GM18858 (cell line): ENCODE data around the gene TMPRSS3.

ENCODE experiments used
- ATAC-seq: cut with Tn5 transposase; IDR thresholded peaks from one replicate; pipeline ENCODE4 v1.9.1; 2021; ENCODE audit not compliant: unreplicated experiment

Gene TMPRSS3

DNA sequence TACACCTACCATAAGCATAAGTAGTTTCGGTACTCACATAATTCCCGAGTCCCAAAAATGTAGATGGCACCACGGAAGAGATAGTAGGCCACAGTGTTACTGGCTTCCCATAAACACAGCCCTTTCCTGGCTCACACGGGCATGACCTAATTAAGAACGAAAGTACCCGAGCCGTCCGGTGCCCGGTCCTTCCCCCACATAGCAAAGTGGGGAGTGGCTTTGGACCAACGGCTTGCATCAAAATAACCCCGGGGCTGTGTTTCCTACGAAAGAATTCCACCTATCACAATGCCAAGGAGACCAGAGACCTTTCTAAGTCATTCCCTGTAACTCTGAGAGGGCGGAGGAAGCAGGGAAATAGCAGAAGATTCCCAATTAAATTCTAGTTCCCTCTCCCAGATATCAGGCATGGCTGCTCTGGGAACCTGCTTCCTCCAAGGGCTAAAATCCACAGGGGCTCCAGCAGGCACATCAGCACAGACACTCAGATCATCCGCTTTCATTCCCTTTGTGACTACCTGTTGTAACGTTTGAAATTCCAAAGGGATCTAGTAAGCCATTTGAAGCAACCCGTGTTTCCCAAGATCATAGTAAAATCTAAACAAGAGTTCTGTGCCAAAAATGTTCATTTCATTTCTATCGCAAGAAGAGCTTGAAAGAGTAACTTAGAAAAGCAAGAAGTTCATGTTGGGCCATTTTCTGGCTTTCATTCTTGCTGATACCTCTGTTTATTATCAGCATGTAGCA, at the start of gene TMPRSS3:
Gene TMPRSS3 (minus strand): TSS at position 148 of the 747 bp plus-strand sequence. CDS start 635 bp downstream, outside the sequence.
- ATAC-seq, result no peak

- ATAC-seq, result no peak
Measured at GRCh38 chr21:42445311-42445710, 49.5 kb upstream of the TMPRSS3 start.

- ATAC-seq, result no peak
Measured at GRCh38 chr21:42444745-42445059, 48.9 kb upstream of the TMPRSS3 start.

DNA sequence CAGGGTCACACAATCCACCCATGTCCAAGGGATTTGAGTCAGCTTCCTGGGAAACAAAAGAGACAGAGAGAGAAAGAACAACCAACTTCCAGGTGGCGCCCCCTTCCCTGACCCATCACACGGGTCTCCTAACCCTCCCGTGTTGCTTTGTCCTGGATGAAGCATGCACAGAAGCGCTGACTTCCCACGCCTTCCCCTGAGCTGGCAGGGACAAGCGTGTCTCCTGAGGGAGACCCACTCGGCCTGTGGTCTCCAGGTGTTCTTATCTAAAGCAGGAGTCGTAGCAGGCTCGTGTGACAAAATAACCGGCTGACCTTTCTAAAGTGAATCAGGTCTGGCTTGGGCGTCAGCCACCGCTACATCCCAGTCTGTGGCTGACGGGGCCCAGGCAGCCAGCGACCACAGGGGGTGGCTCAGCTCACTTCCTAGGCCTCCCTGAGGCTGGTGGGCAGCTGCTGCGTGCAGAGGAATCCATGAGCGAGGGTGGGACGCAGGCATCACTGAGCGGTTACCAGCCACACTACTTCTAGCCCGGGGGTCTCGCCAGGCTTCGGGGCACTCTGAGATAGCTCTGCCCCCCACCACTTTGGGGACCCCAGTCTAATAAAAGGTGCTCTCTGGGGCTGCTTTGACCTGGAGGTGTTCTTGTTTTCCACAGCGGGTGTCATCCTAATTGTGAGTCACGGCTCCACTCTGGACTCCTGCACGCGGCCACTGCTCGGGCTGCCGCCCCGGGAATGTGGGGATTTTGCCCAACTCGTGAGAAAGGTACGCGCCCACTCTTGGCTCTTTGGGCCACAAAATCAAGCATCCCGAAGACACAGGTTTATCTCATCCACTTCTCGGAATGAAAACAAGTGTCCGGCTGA, 48.3 kb upstream of the TMPRSS3 start:
- no peak for ATAC-seq

- no peak for ATAC-seq
Measured at GRCh38 chr21:42443181-42443785, 47.4 kb upstream of the TMPRSS3 start.

DNA sequence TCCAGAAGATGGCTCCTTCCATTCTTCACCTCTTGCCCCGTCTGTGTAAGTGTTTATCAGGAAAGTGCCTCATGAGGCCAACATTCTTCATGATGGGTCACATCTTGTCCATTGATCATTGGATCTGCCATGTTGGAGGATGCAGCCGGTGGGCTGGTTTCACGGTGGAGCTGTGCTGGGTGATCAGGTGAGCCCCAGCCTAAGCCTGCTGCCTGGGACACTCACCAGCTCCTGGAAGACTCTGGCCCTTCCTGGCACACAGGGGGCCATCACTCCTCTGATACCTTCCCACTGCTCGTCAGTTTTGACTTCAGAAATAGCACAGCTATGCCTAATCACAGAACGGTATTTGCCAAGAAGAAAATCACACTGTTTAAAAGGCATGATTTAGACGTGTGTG, 46.1 kb upstream of the TMPRSS3 start:
- ATAC-seq, result no peak

DNA sequence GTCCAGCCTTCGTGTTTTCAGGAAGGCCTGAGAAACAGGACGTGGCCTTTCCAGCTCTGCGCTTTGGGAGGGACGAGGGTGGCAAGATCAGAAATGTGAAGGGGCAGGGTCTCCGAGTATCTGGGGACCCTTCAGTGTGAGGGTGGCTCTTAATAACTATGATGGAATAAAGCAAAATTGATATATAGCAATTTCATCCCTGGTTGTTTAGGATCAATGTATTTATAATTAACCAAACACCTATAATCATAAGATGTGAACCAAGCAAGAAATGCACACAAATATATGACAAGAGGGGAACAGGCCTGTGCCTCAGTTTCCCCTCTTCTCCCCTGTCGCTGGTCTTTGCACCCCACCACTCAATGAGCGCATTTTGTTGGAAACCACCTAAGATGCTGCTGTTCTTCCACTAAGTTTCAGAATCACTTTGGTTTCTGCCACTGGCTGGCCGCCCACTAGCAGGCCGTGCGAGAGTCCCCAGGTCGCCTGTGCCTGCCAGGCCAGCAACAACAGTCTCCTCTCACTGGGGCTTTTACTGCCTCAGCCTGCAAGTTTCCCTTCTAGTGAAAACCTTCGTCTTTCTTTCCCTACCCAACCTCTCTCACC, 44.4 kb upstream of the TMPRSS3 start:
- peak; percentile 51 for ATAC-seq

- no peak for ATAC-seq
Measured at GRCh38 chr21:42439284-42440186, 43.7 kb upstream of the TMPRSS3 start.

DNA sequence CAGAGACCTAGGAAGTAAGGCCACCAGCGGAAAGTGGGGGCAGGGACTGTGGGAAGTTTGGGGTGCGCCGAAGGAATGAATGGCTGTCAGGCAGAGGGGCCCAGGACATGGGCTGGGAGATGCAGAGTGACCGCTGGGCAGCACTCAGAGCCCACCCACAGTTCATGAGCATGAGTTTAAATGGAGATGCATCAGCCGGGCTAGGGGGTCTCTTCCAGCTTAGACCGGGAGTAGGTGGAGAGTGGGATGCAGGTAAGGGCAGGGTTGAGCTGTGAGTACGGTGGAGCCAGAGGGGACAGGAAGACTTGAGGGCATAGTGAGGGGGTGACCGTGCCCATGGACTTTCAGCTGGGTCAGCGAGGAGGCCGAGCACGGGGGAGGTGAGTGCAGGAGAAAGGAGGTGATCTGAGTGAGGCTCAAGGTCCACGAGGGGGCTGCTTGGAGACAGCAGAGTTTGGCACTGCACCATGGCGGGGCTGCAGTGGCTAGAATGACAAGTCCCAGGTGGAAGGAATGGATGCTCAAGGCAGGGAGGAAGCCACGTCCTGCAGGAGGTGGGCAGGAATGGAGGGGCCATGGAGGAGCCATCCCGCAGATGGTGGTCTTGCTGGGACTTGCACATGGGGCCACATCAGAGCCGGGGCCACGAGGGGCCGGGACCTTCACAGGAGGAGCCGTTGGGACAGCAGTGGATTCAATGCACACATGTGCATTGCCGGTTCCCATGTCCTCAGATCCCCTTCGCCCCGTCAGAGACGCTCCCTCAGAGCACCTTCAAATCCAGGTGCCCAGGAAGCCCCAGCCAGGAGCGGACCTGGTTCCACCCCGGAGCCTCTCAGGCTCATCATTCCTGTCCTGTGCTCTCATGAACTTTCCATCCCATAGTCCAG, 42.7 kb upstream of the TMPRSS3 start:
- no peak for ATAC-seq

DNA sequence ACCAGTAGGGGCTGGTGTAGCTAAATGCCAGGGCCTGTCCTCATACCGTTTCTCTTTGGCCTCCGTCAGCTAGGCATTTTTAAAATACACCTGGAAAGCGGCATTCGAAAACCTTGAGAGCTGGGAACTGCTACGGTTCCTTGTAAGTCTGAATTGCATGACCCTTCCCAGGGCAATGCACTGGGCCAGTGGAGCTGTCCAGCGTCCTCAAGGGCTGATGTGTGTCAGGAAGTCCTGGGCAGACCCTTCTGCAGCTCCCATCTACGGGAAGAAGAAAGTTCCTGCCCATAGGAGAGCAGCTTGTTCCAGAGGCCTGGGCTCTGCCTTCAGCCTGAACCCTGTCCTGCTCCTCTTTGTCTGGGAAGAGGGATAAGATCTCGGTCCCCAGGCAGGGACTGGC, 41.9 kb upstream of the TMPRSS3 start:
- ATAC-seq, result no peak

DNA sequence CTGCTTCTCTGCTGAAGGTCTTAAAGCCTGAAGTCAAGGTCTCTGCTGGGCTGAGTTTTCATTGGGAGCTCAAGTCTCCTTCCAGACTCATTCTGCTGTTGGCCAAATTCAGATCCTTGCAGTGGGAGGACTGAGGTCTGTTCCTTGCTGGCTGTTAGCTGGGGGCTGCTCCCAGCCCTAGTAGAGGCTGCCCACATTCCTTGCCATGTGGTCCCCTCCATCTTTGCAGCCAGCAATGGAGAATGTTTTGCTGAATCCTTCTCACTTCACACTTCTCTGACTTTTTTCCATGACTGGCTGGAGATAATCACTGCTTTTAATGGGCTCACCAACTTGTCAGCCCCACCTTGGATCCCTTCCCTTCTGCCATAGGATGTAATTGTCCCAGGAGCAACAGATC, 41.1 kb upstream of the TMPRSS3 start:
- no peak for ATAC-seq

DNA sequence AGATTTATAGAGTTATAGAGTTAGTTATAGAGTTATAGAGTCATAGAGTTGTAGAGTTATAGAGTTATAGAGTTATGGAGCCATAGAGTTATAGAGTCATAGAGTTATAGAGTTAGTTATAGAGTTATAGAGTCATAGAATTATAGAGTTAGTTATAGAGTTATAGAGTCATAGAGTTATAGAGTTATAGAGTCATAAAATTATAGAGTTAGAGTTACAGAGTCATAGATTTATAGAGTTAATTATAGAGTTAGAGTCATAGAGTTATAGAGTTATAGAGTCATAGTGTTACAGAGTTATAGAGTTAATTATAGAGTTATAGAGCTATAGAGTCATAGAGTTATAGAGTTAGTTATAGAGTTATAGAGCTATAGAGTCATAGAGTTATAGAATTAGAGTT, 40.0 kb upstream of the TMPRSS3 start:
- no peak for ATAC-seq

DNA sequence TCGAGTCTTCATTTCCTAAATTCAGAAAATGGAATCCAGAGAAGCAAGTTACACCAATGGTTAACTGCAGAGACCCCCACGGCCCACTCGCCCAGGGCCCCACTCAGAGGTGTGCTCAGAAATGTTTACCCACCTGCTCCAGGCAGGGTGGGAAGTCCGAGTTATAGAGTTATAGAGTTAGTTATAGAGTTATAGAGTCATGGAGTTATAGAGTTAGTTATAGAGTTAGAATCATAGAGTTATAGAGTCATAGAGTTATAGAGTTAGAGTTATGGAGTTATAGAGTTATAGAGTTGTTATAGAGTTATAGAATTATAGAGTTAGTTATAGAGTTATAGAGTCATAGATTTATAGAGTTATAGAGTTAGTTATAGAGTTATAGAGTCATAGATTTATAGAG, 39.5 kb upstream of the TMPRSS3 start:
- ATAC-seq, result no peak

GRCh38 chr21:42434884-42435283, 39.0 kb upstream of the TMPRSS3 start:
- ATAC-seq, result no peak

- no peak for ATAC-seq
Measured at GRCh38 chr21:42433946-42434551, 38.2 kb upstream of the TMPRSS3 start.

GRCh38 chr21:42432695-42433094, 36.8 kb upstream of the TMPRSS3 start:
- ATAC-seq, result no peak

DNA sequence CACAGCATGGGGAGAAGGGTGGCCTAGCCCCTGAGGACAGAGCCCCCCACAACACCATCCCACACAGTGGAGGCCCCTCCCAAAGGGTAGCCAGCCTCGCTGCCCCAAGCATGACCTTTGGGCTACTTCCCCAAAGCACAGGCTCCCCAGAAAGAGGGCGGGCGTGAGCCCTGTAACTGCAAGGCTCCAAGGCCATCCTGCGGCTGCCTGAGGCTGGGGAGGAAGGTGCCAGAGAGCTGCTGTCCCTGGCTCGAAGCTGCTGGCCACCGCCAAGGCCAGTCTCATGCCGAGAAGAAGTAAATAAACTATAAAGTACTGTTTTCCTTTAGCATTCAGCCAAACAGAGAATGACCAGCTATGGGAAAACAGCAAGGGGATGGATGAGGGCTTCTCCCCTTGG, 35.3 kb upstream of the TMPRSS3 start:
- ATAC-seq, result no peak

- ATAC-seq, result no peak
Measured at GRCh38 chr21:42430521-42430920, 34.7 kb upstream of the TMPRSS3 start.

- ATAC-seq, result no peak
Measured at GRCh38 chr21:42429856-42430255, 34.0 kb upstream of the TMPRSS3 start.
